ENCODE data around the gene FAM20C.

DNA sequence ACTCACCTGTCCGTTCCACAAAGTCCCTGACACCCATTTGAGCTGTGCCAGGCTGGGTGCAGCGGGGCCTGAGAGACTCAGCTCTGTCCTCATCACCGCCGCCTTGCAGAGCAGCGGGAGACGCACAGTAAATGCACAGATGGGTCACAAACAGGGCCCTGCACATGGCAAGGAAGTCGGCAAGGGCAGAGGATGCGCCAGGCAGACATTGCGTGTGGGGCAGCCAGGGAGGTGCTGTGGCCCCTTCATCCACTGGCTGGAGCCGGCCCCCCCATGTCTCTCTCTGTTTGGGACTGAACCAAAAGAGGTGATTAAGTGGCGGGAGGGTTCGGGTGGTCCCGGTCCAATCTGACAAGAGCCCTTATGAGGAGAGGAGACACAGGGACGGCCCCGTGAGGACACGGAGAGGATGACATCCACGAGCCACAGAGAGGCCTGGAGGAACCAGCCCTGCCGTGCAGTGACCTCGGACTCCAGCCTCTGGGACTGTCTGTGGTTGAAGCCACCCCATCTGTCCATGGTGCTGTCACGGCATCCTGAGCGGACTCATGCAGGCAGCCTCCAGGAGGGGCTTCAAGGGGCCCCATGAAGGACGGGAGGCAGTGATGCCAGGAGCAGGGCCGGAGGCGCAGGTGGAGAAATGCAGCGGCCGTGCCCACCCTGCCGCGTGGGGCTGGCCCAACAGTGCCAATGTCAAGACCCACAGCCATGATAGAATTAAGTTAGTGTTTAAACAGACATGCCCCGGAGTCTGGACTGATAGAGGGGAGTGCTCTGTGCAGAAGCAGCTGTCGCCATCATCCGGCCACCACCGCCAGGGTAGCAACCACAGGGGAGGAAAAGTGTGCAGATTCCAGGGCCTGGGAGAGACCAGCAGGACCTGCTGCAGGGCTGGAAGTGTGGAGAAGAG lies 69.2 kb downstream of the FAM20C start:
- TF ChIP-seq, protein P1, sequence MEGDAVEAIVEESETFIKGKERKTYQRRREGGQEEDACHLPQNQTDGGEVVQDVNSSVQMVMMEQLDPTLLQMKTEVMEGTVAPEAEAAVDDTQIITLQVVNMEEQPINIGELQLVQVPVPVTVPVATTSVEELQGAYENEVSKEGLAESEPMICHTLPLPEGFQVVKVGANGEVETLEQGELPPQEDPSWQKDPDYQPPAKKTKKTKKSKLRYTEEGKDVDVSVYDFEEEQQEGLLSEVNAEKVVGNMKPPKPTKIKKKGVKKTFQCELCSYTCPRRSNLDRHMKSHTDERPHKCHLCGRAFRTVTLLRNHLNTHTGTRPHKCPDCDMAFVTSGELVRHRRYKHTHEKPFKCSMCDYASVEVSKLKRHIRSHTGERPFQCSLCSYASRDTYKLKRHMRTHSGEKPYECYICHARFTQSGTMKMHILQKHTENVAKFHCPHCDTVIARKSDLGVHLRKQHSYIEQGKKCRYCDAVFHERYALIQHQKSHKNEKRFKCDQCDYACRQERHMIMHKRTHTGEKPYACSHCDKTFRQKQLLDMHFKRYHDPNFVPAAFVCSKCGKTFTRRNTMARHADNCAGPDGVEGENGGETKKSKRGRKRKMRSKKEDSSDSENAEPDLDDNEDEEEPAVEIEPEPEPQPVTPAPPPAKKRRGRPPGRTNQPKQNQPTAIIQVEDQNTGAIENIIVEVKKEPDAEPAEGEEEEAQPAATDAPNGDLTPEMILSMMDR (IDR thresholded peaks at IDR 0.05; ENCODE audit: insufficient read depth, low read depth, low read length), result no peak
- no peak for TF ChIP-seq EZH2 (IDR thresholded peaks at IDR 0.05; ENCODE audit: insufficient read depth, low read length)

Data from astrocyte (in vitro differentiated cells and primary cell).